NB4 (cell line): ENCODE measurements around the gene TRMT11.

Experiments used
- DNase-seq: peaks from one replicate; pipeline ENCODE4 v3.0.0; 2010; ENCODE audit warnings: low read depth
- H3K4me3 ChIP-seq: one replicate; pipeline ENCODE4 v1.5.1; 2011; ENCODE audit warnings: mild to moderate bottlenecking, low read depth, low read length, moderate library complexity
- MAX ChIP-seq: IDR thresholded peaks from 2 replicates; pipeline ENCODE4 v1.6.1; 2011; ENCODE audit warnings: low read depth, low read length
- MYC ChIP-seq: IDR thresholded peaks from 2 replicates; pipeline ENCODE4 v1.6.1; 2011; ENCODE audit warnings: low read depth, low read length
- POLR2A ChIP-seq: IDR thresholded peaks from 2 replicates; pipeline ENCODE4 v1.6.1; 2011; ENCODE audit warnings: mild to moderate bottlenecking; ENCODE audit not compliant: insufficient read length; ENCODE audit errors: extremely low read depth
- TF ChIP-seq, protein P1 (sequence below): IDR thresholded peaks from one replicate; pipeline ENCODE4 v1.5.1; 2012; ENCODE audit warnings: low read depth, low read length

TRMT11 gene

GRCh38 chr6:126041516-126041915, 55.2 kb downstream of the TRMT11 start:
- TF ChIP-seq, protein P1, sequence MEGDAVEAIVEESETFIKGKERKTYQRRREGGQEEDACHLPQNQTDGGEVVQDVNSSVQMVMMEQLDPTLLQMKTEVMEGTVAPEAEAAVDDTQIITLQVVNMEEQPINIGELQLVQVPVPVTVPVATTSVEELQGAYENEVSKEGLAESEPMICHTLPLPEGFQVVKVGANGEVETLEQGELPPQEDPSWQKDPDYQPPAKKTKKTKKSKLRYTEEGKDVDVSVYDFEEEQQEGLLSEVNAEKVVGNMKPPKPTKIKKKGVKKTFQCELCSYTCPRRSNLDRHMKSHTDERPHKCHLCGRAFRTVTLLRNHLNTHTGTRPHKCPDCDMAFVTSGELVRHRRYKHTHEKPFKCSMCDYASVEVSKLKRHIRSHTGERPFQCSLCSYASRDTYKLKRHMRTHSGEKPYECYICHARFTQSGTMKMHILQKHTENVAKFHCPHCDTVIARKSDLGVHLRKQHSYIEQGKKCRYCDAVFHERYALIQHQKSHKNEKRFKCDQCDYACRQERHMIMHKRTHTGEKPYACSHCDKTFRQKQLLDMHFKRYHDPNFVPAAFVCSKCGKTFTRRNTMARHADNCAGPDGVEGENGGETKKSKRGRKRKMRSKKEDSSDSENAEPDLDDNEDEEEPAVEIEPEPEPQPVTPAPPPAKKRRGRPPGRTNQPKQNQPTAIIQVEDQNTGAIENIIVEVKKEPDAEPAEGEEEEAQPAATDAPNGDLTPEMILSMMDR, result no peak
- TF ChIP-seq MAX, result no peak
- no peak for TF ChIP-seq POLR2A
- no peak for TF ChIP-seq MYC
- H3K4me3 ChIP-seq, result no peak overlapping the region
- DNase-seq, result no peak

DNA sequence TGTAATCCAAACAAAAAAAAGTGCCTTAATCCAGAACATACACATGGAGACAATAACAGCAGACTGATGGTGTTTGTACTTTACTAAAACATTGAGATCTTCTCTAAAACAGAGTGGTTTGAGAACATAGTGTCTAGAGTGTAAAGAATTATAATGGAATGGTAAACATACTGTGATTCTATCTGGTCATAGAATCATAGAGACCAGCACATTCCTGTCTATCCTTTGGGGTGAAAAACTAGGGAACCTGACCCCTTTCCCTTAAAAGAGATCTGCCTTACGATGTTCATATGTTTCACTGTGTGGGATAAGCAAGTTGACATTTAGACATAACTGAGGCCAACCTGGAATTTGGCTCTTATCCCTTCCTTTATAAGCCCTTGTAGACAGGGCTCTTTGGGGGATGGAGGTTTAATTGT, 55.7 kb downstream of the TRMT11 start:
- no peak for TF ChIP-seq MYC
- no peak for TF ChIP-seq MAX
- TF ChIP-seq, protein P1, result no peak
- no peak for TF ChIP-seq POLR2A
- no peak for DNase-seq
- no peak overlapping the region for H3K4me3 ChIP-seq

DNA sequence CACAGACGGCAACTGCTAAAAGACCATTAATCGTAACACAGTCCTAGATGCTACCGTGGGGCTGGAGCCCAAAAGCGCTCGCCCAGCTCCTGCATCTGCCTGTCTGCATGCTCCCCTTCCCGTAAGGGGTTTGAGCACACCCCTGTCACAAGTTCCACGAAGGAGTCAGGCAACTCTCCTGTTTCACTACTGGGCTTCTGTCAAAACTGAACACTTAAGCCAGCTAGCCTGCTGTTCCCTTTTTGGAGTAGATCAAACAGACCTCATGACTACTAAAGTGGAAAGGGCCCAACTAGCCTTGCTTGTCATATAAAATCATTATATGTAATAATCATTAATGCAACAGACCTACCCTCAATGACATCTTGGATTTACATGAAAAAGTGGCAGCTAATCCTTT, 61.3 kb downstream of the TRMT11 start:
- H3K4me3 ChIP-seq, result no peak overlapping the region
- no peak for DNase-seq
- TF ChIP-seq MAX, result no peak
- no peak for TF ChIP-seq MYC
- no peak for TF ChIP-seq POLR2A
- TF ChIP-seq, protein P1, result no peak

GRCh38 chr6:126048635-126049034, 62.3 kb downstream of the TRMT11 start:
- DNase-seq, result no peak
- H3K4me3 ChIP-seq, result no peak overlapping the region
- TF ChIP-seq MYC, result no peak
- TF ChIP-seq, protein P1, result no peak
- no peak for TF ChIP-seq MAX
- no peak for TF ChIP-seq POLR2A

DNA sequence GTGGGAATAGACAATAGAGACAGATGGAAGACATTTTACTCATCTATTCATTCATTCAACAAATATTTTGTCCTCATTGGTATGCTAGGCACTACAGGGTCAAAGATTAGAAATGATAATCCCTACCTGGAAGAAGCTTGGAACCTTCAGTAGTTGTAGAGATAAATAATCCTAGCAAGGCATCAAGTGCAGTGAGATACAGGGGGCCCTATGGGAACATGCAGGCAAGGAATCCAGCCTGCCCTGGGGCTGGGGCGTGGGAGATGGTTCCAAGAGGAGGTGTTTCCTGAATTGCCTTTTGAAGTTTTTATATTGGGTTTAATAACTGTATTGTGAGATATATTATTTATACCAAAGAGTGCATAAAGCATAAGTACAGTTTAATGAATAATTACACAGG, 64.5 kb downstream of the TRMT11 start:
- no peak for TF ChIP-seq MYC
- TF ChIP-seq, protein P1, result no peak
- TF ChIP-seq POLR2A, result no peak
- no peak for TF ChIP-seq MAX
- H3K4me3 ChIP-seq, result no peak overlapping the region
- DNase-seq, result no peak

DNA sequence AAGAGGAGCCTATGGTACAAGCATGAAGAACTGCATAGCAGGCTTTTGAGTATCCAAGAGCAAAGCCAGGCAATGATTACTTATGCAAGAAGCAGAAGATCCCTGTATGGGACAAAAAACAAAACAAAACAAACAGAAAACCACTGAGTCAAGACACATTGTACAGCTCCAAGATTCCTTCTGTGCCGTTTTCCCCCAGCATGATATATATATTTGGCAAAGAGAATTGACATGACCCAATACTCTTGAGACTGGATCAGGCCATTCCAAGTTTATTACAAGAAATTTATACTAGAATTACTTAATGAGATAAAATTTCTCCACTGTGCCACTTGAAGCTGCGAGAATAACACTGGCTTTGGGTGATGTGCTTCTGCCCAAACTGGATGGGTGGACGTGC, 65.5 kb downstream of the TRMT11 start:
- H3K4me3 ChIP-seq, result no peak overlapping the region
- TF ChIP-seq POLR2A, result no peak
- DNase-seq, result no peak
